HEK293 (cell line): ENCODE data around the gene ZACN.
A peak's percentile ranks its signal among the peaks of the same experiment; 100 is the strongest.

Source experiments
- CTCF ChIA-PET: fragments of 350-600 bp; formaldehyde crosslinking; extraction: SDS; loops from one replicate; lab custom pipeline; 2021; ENCODE audit warnings: antibody characterized with exemption; lab: Yijun Ruan, JAX
- POLR2A ChIA-PET: fragments of 300-600 bp; formaldehyde crosslinking; extraction: SDS; loops from one replicate; lab custom pipeline; 2020; ENCODE audit warnings: antibody characterized with exemption, inconsistent platforms; lab: Yijun Ruan, JAX
- H3K27ac ChIP-seq: fragments of 200-500 bp; sonication (Bioruptor generic); 2 replicates; pipeline ENCODE4 v1.5.1; 2014; ENCODE audit warnings: low read depth, low read length, control low read depth, inconsistent platforms; ENCODE audit errors: extremely low read depth
- H3K36me3 ChIP-seq, 2 experiments: fragments of 200-500 bp in 1 of 2; sonication (Bioruptor generic) in 1 of 2; 1 replicate in 1 of 2; 2 replicates in 1 of 2; pipeline ENCODE4 v1.5.1; 2014 to 2017; ENCODE audit warnings: inconsistent platforms in 2 of 2, low read length in 2 of 2; ENCODE audit not compliant: control insufficient read depth in 2 of 2, insufficient read depth in 1 of 2
- H3K4me1 ChIP-seq: fragments of 200-500 bp; sonication (Bioruptor generic); 2 replicates; pipeline ENCODE4 v1.5.1; 2014; ENCODE audit warnings: mild to moderate bottlenecking, low read length, inconsistent platforms; ENCODE audit not compliant: control insufficient read depth, insufficient read depth
- H3K4me3 ChIP-seq: 2 replicates; pipeline ENCODE4 v1.5.1; 2011; ENCODE audit warnings: low read depth, mild to moderate bottlenecking, control low read depth, low read length, moderate library complexity
- H3K9me3 ChIP-seq: fragments of 200-500 bp; sonication (Bioruptor generic); 2 replicates; pipeline ENCODE4 v1.5.1; 2014; ENCODE audit warnings: low read depth, low read length, inconsistent platforms; ENCODE audit not compliant: control insufficient read depth, insufficient read depth
- BCL11B ChIP-seq: fragments of 450-650 bp; formaldehyde crosslinking; IDR thresholded peaks from 2 replicates; pipeline ENCODE4 v1.5.1; 2016; ENCODE audit warnings: low read depth, missing biosample characterization, missing genetic modification characterization
- HOXC10 ChIP-seq: sonication (generic); formaldehyde crosslinking; IDR thresholded peaks from 2 replicates; pipeline ENCODE4 v1.8.1; 2023; ENCODE audit warnings: mild to moderate bottlenecking, missing genetic modification reagents
- KLF7 ChIP-seq: fragments of 450-650 bp; formaldehyde crosslinking; IDR thresholded peaks from 2 replicates; pipeline ENCODE4 v1.5.1; 2016; ENCODE audit warnings: missing biosample characterization, missing genetic modification characterization, borderline replicate concordance
- MEIS1 ChIP-seq: sonication (generic); formaldehyde crosslinking; IDR thresholded peaks from 2 replicates; pipeline ENCODE4 v1.8.1; 2022; ENCODE audit warnings: missing genetic modification reagents, mild to moderate bottlenecking, borderline replicate concordance
- OVOL3 ChIP-seq: fragments of 450-650 bp; formaldehyde crosslinking; IDR thresholded peaks from 2 replicates; pipeline ENCODE4 v1.5.1; 2016; ENCODE audit warnings: missing biosample characterization, missing genetic modification characterization
- SCRT2 ChIP-seq: fragments of 450-650 bp; formaldehyde crosslinking; IDR thresholded peaks from 2 replicates; pipeline ENCODE4 v1.5.1; 2016; ENCODE audit warnings: missing biosample characterization, missing genetic modification characterization
- SP7 ChIP-seq: fragments of 450-650 bp; formaldehyde crosslinking; IDR thresholded peaks from 2 replicates; pipeline ENCODE4 v1.5.1; 2016; ENCODE audit warnings: missing biosample characterization, missing genetic modification characterization
- ZBTB20 ChIP-seq: fragments of 450-650 bp; formaldehyde crosslinking; IDR thresholded peaks from 2 replicates; pipeline ENCODE4 v1.5.1; 2016; ENCODE audit warnings: missing biosample characterization, missing genetic modification characterization
- ZFP37 ChIP-seq: fragments of 450-650 bp; formaldehyde crosslinking; IDR thresholded peaks from 2 replicates; pipeline ENCODE4 v1.5.1; 2016; ENCODE audit warnings: missing biosample characterization, missing genetic modification characterization
- ZIC2 ChIP-seq: fragments of 450-650 bp; formaldehyde crosslinking; IDR thresholded peaks from 2 replicates; pipeline ENCODE4 v1.5.1; 2016; ENCODE audit warnings: missing biosample characterization, missing genetic modification characterization
- ZNF112 ChIP-seq: fragments of 450-650 bp; formaldehyde crosslinking; IDR thresholded peaks from 2 replicates; pipeline ENCODE4 v1.5.0; 2017; ENCODE audit warnings: missing biosample characterization, missing genetic modification characterization
- ZNF157 ChIP-seq: fragments of 450-650 bp; formaldehyde crosslinking; IDR thresholded peaks from 2 replicates; pipeline ENCODE4 v1.5.1; 2016; ENCODE audit warnings: missing biosample characterization, missing genetic modification characterization
- ZNF16 ChIP-seq: fragments of 450-650 bp; formaldehyde crosslinking; IDR thresholded peaks from 2 replicates; pipeline ENCODE4 v1.5.1; 2016; ENCODE audit warnings: low read depth, missing biosample characterization, missing genetic modification characterization
- ZNF19 ChIP-seq: fragments of 450-650 bp; formaldehyde crosslinking; IDR thresholded peaks from 2 replicates; pipeline ENCODE4; 2016; ENCODE audit warnings: missing biosample characterization, missing genetic modification characterization, low read depth
- ZNF239 ChIP-seq: fragments of 450-650 bp; formaldehyde crosslinking; IDR thresholded peaks from 2 replicates; pipeline ENCODE4 v1.5.1; 2016; ENCODE audit warnings: missing biosample characterization, missing genetic modification characterization
- ZNF248 ChIP-seq: fragments of 450-650 bp; formaldehyde crosslinking; IDR thresholded peaks from 2 replicates; pipeline ENCODE4 v1.5.1; 2017; ENCODE audit warnings: missing biosample characterization, missing genetic modification characterization
- ZNF416 ChIP-seq: fragments of 450-650 bp; formaldehyde crosslinking; IDR thresholded peaks from 2 replicates; pipeline ENCODE4 v1.5.1; 2016; ENCODE audit warnings: missing biosample characterization, missing genetic modification characterization
- ZNF548 ChIP-seq: fragments of 450-650 bp; formaldehyde crosslinking; IDR thresholded peaks from 2 replicates; pipeline ENCODE4 v1.5.1; 2016; ENCODE audit warnings: missing biosample characterization, missing genetic modification characterization
- ZNF561 ChIP-seq: fragments of 450-650 bp; IDR thresholded peaks from 2 replicates; pipeline ENCODE4 v1.5.1; 2018; ENCODE audit warnings: missing biosample characterization, missing genetic modification characterization, borderline replicate concordance
- ZNF596 ChIP-seq: fragments of 450-650 bp; IDR thresholded peaks from 2 replicates; pipeline ENCODE4 v1.5.0; 2018; ENCODE audit warnings: missing biosample characterization, mild to moderate bottlenecking, missing genetic modification characterization, moderate library complexity
- ZNF623 ChIP-seq: fragments of 450-650 bp; formaldehyde crosslinking; IDR thresholded peaks from 2 replicates; pipeline ENCODE4 v1.5.1; 2016; ENCODE audit warnings: missing biosample characterization, missing genetic modification characterization
- ZNF658 ChIP-seq: fragments of 450-650 bp; formaldehyde crosslinking; IDR thresholded peaks from 2 replicates; pipeline ENCODE4; 2016; ENCODE audit warnings: missing biosample characterization, missing genetic modification characterization
- ZNF776 ChIP-seq: fragments of 450-650 bp; formaldehyde crosslinking; IDR thresholded peaks from 2 replicates; pipeline ENCODE4 v1.5.0; 2017; ENCODE audit warnings: missing biosample characterization, missing genetic modification characterization, borderline replicate concordance
- ZSCAN23 ChIP-seq: fragments of 450-650 bp; formaldehyde crosslinking; IDR thresholded peaks from 2 replicates; pipeline ENCODE4 v1.5.1; 2016; ENCODE audit warnings: missing biosample characterization, missing genetic modification characterization
- TF ChIP-seq, protein P1 (sequence below): IDR thresholded peaks from 2 replicates; pipeline ENCODE4 v1.6.1; 2011; ENCODE audit warnings: mild to moderate bottlenecking, low read depth, low read length, borderline replicate concordance
- TF ChIP-seq, protein P2 (sequence below): fragments of 450-650 bp; formaldehyde crosslinking; IDR thresholded peaks from 2 replicates; pipeline ENCODE4 v1.5.1; 2016; ENCODE audit warnings: missing biosample characterization, missing genetic modification characterization

Gene ZACN

DNA sequence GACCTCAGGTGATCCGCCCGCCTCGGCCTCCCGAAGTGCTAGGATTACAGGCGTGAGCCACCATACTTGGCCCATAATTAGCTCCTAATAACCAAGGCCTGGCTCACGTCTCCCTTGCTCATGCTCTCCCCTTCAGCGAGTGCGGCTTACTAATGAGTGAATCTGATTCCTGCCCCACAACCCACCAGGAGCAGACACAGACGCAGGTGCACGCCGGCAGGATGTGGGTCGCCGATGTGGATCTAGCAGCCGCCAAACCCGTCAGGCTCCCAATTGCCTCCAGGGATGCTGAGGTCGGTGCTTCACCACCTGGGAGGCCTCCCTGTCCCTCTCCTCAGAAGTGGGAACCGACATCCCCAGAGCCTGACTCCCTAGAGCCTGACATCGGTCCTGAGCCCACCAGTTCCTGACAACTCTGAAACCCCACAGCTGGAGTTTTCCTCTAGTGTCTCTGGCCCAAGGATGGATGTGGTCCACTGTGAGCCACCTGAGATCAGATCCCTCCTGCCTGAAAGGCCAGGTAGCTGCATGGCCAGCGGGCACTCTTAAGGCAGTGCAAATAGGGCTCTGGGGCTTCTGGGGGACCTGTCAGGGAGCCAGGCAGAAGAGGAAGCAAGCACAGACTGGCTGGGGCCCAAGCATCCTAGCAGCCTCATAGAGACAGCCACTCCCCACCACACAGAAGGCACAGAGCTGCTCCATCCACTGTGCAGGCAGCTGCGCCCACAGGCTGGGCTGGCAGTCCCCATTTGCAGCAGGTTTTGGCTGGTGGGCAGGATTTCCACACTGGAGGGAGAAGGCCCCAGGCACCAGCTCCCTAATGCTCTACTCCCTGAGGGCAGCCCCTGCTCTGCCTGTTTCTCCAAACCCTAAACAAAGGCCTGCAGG, 13.8 kb downstream of the ZACN start:
- Histone ChIP-seq H3K4me3 (no peak overlapping the region), H3K9me3 (no peaks in the 10 kb centered on the region), H3K36me3 (peaks cover 32 to 95% of the 10 kb centered on the region in 2 experiments), H3K27ac (no peak overlapping the region), H3K4me1 (no peaks in the 10 kb centered on the region)
- TF ChIP-seq BCL11B (tag by site-specific recombination) (no peak), ZIC2 (no peak), HOXC10 (CRISPR knock-in tag) (no peak), SP7 (tag by site-specific recombination) (no peak), ZNF239 (tag by site-specific recombination) (no peak), ZNF416 (no peak), SCRT2 (tag by site-specific recombination) (no peak), ZNF248 (tag by site-specific recombination) (no peak), KLF7 (tag by site-specific recombination) (no peak), ZBTB20 (tag by site-specific recombination) (no peak), ZNF561 (tag by site-specific recombination) (no peak), ZFP37 (tag by site-specific recombination) (no peak)
- ChIA-PET POLR2A (interaction anchor here (1.0 to 1.4 kb wide), 2 partner anchors 13 to 78 kb away, joined by 3 to 5 read pairs; no protein-coding TSS in a partner anchor), CTCF (interaction anchor here (0.6 to 0.8 kb wide), 4 partner anchors 72 to 243 kb away, joined by 3 to 5 read pairs (median 4); no protein-coding TSS in a partner anchor)

DNA sequence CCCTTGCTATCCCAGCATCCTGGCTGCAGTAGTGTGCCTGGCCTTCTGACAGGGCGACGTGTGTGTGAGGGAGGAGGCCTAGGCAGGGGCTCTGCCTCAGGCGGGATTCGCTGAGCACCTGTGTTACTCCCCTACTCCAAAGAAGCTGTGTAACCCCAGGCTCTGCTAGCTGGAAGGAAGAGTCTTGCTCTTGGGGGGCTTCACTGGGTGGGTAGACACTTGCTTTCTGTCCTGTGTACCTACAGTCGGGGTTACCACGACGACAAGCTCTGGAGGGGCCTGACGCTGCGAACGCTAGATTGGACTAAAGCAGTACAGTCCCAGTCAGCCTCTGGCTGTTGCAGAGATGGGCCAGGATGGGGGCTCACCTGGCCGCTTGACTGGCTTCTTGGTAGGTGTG, 15.1 kb downstream of the ZACN start:
- Histone ChIP-seq H3K36me3 (peaks cover 38 to 90% of the 10 kb centered on the region in 2 experiments), H3K9me3 (no peaks in the 10 kb centered on the region), H3K27ac (no peak overlapping the region), H3K4me1 (no peaks in the 10 kb centered on the region)
- POLR2A ChIA-PET, result no interaction called here
- CTCF ChIA-PET, result interaction anchor here (0.6 to 1.4 kb wide), 4 partner anchors 14 to 305 kb away, joined by 3 to 6 read pairs (median 3); no protein-coding TSS in a partner anchor
- no peak for TF ChIP-seq ZSCAN23 (tag by site-specific recombination)
- TF ChIP-seq, all 188 proteins: peak for 0
- no peak overlapping the region for H3K4me3 ChIP-seq

DNA sequence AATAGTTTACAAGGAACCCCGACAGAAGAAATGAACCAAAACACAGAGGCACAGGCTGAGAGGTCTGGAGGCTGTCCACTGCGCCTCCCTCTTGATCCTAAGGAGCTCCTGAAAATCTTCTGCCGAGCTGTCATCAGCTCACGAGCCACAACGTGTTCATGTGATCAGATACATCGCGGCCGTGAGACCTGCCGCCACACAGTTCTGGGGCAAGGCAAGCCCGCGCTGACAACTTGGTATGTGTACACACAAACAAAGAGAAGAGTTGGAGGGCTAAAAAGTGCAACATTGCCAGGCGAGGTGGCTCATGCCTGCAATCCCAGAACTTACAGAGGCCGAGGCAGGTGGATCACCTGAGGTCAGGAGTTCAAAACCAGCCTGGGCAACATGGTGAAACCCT, 17.0 kb downstream of the ZACN start:
- H3K9me3 ChIP-seq, result no peaks in the 10 kb centered on the region
- no peaks in the 10 kb centered on the region for H3K4me1 ChIP-seq
- POLR2A ChIA-PET, result interaction anchor here (2.0 kb wide), 1 partner anchor 10 kb away, joined by 6 read pairs; no protein-coding TSS in a partner anchor
- H3K4me3 ChIP-seq, result no peak overlapping the region
- H3K27ac ChIP-seq, result peak overlapping the region; percentile 31; the same call in 1 of the 2 replicates
- CTCF ChIA-PET, result interaction anchor here (0.7 to 0.8 kb wide), 4 partner anchors 15 to 184 kb away, joined by 3 to 4 read pairs (median 4); no protein-coding TSS in a partner anchor
- peaks cover 57 to 87% of the 10 kb centered on the region in 2 experiments for H3K36me3 ChIP-seq
- TF ChIP-seq ZNF623 (tag by site-specific recombination), result no peak

DNA sequence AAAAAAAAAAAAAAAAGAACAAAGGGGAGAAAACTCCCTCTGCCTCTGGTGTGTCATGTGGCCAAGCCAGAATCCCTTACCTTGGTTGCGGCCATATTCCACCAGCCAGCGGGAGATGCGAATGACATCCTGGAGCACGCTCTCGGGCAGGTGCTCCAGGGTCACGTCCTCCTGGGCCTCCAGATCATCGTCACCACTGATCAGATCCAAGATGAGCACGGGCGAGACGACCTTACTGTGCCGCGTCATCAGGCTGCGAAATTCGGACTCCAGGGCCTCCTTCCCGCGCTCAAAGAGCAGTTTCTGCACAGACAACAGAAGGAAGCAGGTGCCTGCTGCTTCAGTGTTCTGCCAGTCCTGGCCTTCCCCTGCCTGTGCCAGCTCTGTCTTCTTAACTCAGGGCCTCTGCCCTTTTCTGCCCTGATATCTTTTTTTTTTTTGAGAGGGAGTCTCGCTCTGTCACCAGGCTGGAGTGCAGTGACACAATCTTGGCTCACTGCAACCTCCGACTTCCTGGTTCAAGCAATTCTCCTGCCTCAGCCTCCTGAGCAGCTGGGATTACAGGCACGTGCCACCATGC, 18.8 kb downstream of the ZACN start:
- peaks cover 65 to 85% of the 10 kb centered on the region in 2 experiments for H3K36me3 ChIP-seq
- ChIA-PET POLR2A (interaction anchor here (0.6 kb wide), 1 partner anchor 20 kb away, joined by 3 read pairs; no protein-coding TSS in a partner anchor), CTCF (no interaction called here)
- H3K4me1 ChIP-seq, result no peaks in the 10 kb centered on the region
- H3K9me3 ChIP-seq, result no peaks in the 10 kb centered on the region
- no peak overlapping the region for H3K4me3 ChIP-seq
- H3K27ac ChIP-seq, result no peak overlapping the region
- TF ChIP-seq ZNF112 (tag by site-specific recombination) (no peak), SP7 (tag by site-specific recombination) (no peak), OVOL3 (tag by site-specific recombination) (no peak), ZNF19 (tag by site-specific recombination) (no peak), MEIS1 (CRISPR knock-in tag) (no peak), ZNF596 (tag by site-specific recombination) (no peak), ZNF658 (tag by site-specific recombination) (no peak), ZNF16 (tag by site-specific recombination) (no peak), ZNF776 (tag by site-specific recombination) (no peak), ZNF157 (tag by site-specific recombination) (no peak), ZNF548 (no peak)
- TF ChIP-seq, protein P1, sequence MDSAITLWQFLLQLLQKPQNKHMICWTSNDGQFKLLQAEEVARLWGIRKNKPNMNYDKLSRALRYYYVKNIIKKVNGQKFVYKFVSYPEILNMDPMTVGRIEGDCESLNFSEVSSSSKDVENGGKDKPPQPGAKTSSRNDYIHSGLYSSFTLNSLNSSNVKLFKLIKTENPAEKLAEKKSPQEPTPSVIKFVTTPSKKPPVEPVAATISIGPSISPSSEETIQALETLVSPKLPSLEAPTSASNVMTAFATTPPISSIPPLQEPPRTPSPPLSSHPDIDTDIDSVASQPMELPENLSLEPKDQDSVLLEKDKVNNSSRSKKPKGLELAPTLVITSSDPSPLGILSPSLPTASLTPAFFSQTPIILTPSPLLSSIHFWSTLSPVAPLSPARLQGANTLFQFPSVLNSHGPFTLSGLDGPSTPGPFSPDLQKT, result no peak
- TF ChIP-seq, protein P2, sequence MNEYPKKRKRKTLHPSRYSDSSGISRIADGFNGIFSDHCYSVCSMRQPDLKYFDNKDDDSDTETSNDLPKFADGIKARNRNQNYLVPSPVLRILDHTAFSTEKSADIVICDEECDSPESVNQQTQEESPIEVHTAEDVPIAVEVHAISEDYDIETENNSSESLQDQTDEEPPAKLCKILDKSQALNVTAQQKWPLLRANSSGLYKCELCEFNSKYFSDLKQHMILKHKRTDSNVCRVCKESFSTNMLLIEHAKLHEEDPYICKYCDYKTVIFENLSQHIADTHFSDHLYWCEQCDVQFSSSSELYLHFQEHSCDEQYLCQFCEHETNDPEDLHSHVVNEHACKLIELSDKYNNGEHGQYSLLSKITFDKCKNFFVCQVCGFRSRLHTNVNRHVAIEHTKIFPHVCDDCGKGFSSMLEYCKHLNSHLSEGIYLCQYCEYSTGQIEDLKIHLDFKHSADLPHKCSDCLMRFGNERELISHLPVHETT (tag by site-specific recombination), result no peak
